CD4-positive, alpha-beta T cell treated with Interleukin-10 for 1 hour (primary cell): ENCODE data around the gene KCNH3.

Experiments
- DNase-seq: peaks from one replicate; pipeline ENCODE4 v3.0.0-alpha.2; 2020

The KCNH3 gene

DNA sequence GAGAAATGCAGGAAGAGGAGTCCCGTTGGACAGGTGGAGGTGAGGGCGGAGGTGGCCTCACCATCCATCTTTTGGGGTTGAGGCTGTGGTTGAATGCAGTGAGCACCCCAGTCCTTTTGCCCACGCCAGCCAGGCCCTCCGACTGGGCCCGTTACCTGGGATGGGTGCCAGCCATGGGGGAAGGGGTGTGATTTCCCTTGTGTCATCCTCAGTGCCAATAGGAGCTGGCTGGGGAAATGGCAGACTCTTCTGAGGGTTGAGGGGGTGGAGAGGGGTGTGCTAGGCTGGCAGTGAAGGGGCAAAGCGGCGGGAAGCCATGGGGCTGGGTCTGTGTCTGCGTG lies 9.6 kb downstream of the KCNH3 start:
- DNase-seq: no peak

DNA sequence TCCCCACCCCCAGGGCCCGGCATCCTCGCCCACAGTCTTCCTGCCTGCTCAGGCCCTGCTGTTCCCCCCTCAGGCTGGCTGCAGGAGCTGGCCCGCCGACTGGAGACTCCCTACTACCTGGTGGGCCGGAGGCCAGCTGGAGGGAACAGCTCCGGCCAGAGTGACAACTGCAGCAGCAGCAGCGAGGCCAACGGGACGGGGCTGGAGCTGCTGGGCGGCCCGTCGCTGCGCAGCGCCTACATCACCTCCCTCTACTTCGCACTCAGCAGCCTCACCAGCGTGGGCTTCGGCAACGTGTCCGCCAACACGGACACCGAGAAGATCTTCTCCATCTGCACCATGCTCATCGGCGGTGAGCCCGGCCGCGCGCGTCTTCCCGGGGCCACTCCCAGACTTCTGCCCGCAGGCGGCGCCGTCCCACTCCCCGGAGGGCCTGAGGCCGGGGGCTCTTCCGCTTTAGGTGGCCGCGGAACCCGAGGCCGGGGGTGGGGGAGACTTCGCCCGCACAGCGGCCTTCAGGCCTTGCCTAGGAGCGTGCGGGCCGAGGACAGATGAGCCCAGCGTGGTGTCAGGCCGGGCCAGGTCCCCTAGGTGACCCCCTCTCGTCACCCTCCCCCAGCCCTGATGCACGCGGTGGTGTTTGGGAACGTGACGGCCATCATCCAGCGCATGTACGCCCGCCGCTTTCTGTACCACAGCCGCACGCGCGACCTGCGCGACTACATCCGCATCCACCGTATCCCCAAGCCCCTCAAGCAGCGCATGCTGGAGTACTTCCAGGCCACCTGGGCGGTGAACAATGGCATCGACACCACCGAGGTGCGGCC lies 10.2 kb downstream of the KCNH3 start:
- DNase-seq: peak; percentile 29

DNA sequence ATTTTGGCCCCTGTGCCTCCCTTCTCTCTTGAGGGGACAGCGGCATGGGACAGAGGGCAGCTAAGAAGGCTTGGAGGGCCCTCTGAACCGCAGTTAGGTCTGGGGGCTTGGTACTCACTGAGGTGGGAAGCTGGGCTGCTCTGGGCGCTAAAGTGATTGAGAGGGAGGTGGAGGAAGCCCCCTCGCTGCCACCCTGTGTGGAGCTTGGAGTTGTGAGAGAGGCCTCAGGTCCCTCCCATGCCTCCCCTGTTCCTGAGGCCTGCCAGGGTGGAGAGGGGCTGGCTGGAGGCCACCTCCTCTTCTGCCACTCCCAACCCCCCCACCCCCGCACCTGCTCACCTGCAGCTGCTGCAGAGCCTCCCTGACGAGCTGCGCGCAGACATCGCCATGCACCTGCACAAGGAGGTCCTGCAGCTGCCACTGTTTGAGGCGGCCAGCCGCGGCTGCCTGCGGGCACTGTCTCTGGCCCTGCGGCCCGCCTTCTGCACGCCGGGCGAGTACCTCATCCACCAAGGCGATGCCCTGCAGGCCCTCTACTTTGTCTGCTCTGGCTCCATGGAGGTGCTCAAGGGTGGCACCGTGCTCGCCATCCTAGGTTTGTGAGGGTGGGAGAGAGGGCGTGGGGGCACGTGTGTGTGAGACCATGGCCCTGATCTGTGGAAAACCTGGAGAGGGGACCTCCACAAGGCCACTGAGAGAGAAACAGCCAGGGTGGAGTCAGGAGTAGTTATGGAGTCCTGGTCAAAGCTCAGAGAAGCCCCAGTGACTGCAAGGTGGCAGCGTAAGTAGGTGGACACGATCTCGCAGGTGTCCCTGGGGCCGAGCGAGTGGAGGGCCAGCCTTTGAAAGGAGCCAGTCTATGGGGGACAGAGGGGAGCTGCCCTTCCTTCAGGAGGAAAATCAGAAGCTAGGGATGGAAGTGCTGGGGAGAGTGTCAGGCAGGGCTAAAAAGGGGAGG lies 11.2 kb downstream of the KCNH3 start:
- DNase-seq: no peak

DNA sequence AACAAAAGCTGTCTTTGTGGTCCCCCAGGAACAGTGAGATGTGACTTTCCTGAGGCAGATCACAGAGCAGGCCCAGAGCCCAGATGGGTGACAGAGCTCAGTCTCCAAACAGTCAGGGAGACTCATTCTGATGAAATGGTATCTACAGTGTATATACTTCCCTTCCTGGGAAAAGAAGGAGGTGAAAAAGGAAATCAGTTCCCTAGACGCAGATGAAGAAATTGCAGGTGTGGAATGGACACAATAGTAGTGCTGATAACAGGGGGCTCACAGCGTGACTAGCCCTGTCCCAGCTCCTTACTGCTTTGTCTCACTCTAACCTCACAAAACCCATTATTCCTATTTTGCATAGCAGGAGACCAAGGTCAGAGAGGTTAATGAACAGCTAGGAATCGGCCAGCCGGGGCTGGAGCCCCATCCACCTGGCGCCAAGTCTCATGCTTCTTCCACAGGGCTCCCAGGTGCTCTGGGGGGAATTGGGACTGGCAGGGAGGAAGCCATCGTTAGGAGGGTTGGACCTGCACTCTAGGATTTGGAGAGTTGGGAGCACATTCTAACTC lies 11.9 kb downstream of the KCNH3 start:
- no peak for DNase-seq

DNA sequence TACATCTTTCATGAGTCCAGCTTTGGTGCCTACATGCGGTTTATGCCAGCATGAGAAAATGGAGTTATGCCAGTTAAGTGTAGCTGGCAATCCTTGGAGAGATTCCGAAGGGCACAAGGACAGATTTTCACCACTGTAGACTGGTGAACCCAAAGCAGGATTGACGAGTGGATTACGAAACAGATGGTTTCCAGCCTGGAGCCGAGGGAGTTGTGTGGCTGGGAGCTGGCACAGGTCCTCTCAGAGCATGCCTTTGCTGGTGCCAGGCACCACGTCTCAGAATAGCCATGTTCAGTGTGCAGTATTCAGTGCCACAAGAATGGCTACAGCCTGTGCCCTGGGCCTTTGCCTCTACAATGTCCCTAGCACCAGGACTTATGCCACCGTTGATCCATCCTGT lies 13.2 kb downstream of the KCNH3 start:
- no peak for DNase-seq

DNA sequence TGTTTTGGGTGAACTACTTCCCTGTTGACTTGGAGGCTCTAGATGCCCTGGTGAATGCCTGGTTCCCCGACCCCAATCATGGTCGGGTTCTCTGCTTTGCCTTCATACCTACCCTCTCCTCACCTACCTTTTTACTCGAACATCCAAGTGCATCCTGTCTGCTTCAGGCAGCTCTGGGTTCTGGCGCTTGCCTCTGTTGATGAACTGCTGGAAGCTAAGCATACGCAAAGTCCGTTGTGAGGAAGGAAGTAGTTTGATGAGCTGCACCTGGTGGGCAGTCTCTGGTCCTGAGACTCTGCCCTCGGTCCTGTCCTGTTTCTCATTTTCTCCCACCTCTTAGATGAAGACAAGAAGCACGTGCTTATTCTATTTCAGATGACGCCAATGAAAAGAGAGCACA lies 13.6 kb downstream of the KCNH3 start:
- DNase-seq: no peak

DNA sequence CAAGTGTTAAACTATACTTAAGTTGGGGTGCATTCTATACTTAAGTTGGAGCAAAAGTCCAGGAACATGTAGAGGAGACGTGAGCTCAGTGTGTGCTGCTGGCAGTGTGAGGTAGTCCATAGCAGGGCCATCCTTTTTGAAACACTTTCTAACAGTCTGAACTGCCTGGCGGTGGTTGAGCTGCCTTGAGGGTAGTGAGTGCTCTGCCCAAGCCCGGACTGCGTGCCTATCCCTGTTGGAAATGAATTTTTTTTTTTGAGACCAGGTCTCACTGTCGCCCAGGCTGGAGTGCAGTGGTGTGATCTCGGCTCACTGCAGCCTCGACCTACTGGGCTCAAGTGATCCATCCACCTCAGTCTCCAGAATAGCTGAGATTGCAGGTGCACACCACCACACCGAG lies 14.1 kb downstream of the KCNH3 start:
- DNase-seq: no peak

GRCh38 chr12:49553512-49554088 lies 14.8 kb downstream of the KCNH3 start:
- DNase-seq: peak; percentile 67

DNA sequence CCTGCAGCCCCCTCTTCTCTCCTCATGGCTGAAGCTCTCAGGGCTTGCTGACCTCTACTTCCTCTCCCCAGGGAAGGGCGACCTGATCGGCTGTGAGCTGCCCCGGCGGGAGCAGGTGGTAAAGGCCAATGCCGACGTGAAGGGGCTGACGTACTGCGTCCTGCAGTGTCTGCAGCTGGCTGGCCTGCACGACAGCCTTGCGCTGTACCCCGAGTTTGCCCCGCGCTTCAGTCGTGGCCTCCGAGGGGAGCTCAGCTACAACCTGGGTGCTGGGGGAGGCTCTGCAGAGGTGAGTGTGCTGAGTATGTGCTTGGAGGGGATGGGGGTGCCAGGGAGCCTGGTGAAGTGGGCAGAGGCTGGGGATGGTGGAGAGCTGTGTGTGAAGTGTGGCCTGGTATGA lies 15.4 kb downstream of the KCNH3 start:
- no peak for DNase-seq

DNA sequence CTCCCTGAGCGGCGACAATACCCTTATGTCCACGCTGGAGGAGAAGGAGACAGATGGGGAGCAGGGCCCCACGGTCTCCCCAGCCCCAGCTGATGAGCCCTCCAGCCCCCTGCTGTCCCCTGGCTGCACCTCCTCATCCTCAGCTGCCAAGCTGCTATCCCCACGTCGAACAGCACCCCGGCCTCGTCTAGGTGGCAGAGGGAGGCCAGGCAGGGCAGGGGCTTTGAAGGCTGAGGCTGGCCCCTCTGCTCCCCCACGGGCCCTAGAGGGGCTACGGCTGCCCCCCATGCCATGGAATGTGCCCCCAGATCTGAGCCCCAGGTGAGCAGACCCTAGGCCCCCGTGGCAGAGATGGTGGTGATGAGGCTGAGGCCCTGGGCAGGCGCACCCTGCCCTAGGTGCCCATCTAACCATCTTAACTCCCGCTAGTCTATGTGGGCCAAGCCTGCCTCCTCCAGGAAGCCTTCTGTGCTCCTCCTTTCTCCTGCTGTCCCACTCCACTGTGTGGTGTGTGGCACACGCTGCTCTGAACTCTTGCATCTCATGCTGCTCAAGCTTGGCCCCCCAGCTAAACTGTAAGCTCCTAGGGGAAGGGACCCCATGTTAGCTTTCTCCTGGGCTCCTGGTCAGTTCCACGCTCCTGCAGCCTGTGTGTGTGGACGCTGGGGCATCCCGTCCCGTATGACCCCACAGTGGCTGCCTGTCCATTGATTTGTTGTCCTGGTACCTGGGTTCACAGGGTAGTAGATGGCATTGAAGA lies 17.0 kb downstream of the KCNH3 start:
- no peak for DNase-seq

- no peak for DNase-seq
These were observed 17.8 kb downstream of the KCNH3 start for GRCh38 chr12:49556391-49557186.

DNA sequence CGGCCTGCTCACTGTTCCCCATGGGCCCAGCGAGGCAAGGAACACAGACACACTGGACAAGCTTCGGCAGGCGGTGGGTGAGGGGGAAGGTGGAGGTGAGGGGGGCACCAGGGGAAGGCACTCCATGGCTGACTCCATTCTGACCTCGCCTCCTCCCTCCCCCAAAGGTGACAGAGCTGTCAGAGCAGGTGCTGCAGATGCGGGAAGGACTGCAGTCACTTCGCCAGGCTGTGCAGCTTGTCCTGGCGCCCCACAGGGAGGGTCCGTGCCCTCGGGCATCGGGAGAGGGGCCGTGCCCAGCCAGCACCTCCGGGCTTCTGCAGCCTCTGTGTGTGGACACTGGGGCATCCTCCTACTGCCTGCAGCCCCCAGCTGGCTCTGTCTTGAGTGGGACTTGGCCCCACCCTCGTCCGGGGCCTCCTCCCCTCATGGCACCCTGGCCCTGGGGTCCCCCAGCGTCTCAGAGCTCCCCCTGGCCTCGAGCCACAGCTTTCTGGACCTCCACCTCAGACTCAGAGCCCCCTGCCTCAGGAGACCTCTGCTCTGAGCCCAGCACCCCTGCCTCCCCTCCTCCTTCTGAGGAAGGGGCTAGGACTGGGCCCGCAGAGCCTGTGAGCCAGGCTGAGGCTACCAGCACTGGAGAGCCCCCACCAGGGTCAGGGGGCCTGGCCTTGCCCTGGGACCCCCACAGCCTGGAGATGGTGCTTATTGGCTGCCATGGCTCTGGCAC lies 18.5 kb downstream of the KCNH3 start:
- DNase-seq: no peak

- DNase-seq: no peak
These were observed 19.0 kb downstream of the KCNH3 start for GRCh38 chr12:49557917-49558215.

GRCh38 chr12:49558526-49558925 lies 19.7 kb downstream of the KCNH3 start:
- DNase-seq: no peak

DNA sequence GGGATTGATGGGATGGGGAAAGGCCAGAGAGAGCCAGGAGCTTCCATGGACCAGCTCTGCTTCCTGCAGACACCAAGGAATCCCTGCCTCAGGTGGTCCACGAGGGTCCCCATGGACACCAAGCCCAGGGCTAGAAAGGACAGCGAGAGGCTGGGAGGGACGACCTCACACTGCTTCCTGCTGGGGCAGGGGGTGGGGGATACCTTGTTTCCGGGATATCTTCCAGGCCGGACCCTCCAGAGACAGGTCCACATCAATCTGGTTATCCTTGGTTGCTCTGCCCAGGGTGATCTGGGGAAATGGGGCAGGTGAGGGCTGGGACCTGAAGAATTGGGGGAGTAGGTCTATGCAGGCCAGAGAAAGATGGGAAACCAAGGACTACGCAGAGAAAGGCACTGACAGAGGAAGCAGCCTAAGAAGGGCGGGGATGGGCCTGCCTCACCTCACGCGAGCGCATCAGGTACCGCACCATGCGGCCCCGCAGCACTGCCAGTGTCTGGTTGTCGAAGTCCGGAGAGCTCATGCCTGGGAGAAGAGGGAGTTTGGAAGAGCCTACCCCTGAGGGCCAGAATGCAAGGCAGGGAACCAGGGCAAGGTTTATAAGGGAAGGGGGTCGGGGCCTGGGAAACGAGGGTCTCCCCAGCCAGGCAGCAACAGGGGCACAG lies 20.3 kb downstream of the KCNH3 start:
- no peak for DNase-seq

DNA sequence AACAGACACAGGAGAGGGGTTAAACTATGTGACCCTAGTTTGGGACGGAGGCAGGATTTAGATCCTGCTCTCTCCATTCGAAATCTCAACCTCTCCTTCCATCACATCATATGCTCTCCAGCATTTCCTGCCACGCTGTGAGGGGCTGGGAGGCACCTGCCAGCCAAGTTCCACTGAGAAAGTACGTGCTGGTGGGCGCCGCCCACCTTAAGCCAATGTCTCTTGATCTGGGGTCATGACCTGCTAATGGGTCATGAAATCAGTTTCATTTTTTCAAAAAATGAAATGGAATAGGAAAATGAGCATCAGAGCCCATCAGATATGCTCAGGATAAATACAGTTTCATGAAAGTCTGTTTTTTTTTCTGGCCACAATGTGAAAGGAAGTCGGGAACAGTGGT lies 21.9 kb downstream of the KCNH3 start:
- no peak for DNase-seq

DNA sequence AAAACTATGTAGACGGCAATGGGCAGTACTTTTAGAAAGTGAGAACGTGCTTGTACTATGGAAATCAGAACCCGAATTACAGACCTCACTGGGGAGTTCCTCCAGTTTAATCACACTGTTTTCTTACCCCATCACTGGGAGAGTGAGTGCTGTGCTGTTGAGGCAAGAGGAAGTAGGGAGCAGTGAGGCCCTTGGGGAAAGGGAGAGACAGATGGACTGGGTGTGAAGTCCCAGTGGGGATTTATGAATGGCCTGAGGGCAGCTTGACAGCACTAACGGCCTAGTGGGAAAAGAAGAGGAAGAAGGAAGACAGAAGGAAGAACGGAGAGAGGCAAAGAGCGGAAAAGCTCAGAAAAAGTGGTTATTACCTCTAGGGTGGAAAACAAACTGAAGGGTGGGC lies 23.4 kb downstream of the KCNH3 start:
- DNase-seq: no peak

- no peak for DNase-seq
These were observed 24.0 kb downstream of the KCNH3 start for GRCh38 chr12:49562831-49563230.

DNA sequence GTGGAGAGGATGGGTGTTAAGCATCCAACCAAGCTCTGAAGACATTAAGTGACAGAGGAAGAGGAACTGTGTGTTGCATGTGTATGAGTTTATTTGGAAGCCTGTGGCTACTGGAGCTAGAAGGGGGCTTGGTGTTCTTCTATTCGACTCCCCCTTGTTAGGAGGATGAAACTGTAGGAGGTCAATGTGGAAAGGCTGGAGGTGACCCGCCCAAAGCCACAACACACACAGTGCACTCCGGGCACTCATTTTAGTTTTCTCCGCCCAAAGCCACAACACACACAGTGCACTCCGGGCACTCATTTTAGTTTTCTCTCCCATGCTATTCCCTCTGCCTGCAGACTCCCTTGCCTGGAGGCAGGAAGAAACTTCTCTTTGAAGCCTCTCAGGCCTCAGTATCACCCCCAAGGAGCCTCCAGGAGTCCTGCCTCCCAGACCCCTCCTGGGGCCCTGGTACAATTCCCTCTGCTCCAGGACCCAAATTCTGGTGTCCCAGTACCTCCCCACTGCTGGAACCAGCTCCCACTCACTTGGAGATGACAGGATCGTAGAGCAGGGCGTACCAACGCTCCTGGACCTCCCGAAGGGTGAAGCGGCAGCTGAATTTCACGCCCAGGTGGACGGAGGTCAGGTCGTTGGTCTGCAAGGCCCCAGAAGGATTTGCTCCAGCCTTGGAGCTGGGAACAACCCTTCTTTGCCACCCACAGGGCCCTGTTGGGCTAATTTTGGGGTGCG lies 25.3 kb downstream of the KCNH3 start:
- DNase-seq: no peak
